Right lobe of liver (tissue), 6 donors: ENCODE results near the gene SLC35C1. TPM values are rescaled to one million over a fixed set of nuclear protein-coding genes. Genes with fewer than 3 reads are reported as not detected.
"Not testable (repeated sequence)": the region's sequence is repeated elsewhere in the genome, so short reads cannot be mapped to it uniquely, and the experiment has no call there.

Source experiments
- ATAC-seq, 4 donors: fragments of 200-7000 bp; cut with Tn5 transposase; one replicate each; pipeline ENCODE4 v1.9.1; 2020; ENCODE audit warnings: mild to moderate bottlenecking in 4 of 4, moderate library complexity in 4 of 4
- DNase-seq, 3 donors: peaks; one replicate each; pipeline ENCODE4 v3.0.0-alpha.2; 2020
- H3K27ac ChIP-seq, 3 donors: fragments of 200-600 bp; one replicate each; pipeline ENCODE4 v1.8.0; 2022
- H3K27me3 ChIP-seq, 2 donors: fragments of 200-600 bp; one replicate each; pipeline ENCODE4 v1.8.0; 2022
- H3K36me3 ChIP-seq, 4 donors: fragments of 200-600 bp; sonication (generic) in 1 of 4; one replicate each; pipeline versions ENCODE4 v1.5.1 to v1.8.0; 2017 to 2022; ENCODE audit warnings: control low read depth in 1 of 4
- H3K4me1 ChIP-seq, 4 donors: fragments of 200-600 bp; sonication (generic) in 1 of 4; one replicate each; pipeline versions ENCODE4 v1.5.1 to v1.8.0; 2017 to 2022; ENCODE audit warnings: control low read depth in 1 of 4
- H3K4me3 ChIP-seq, 3 donors: fragments of 200-600 bp; one replicate each; pipeline ENCODE4 v1.8.0; 2022
- H3K9me3 ChIP-seq, 4 donors: fragments of 200-600 bp; sonication (generic) in 1 of 4; one replicate each; pipeline versions ENCODE4 v1.5.1 to v1.8.0; 2017 to 2022; ENCODE audit warnings: control low read depth in 1 of 4
- POLR2A ChIP-seq: fragments of 450-650 bp; IDR thresholded peaks from one replicate; pipeline ENCODE4 v1.6.1; 2017; ENCODE audit warnings: antibody characterized with exemption, mild to moderate bottlenecking
- WGBS: methylation state at CpG from one replicate; pipeline ENCODE4 v1.1.6; 2018; ENCODE audit warnings: low coverage, low lambda C conversion rate; ENCODE audit not compliant: insufficient coverage; ENCODE audit errors: missing lambda C conversion rate; 5-methylcytosine and 5-hydroxymethylcytosine counted together
- intact Hi-C, 2 donors: fragments of 100-400 bp; cut with DNase I; formaldehyde crosslinking; loops; one replicate each; pipeline versions ENCODE4 v1.11.2 to v1.14.1; 2022
- total RNA-seq, 6 experiments: library from RNA; depleted of rRNA in 2 of 6; stranded (reverse); fragments of >200 nt in 2 of 6; fragmentation: NEBNext Ultra II Directional in 3 of 6; extraction: Animal tissue kit (Norgen Biotek cat#: 25700) in 3 of 6; gene quantifications; one replicate each; pipeline versions ENCODE4 v1.1.0 to v1.2.4, GENCODE V29; 2016 to 2023
- TF ChIP-seq, protein P1 (sequence below), 4 donors: fragments of 200-600 bp in 3 of 4; fragments of 450-650 bp in 1 of 4; IDR thresholded peaks; one replicate each; pipeline versions ENCODE4 v1.5.1 to v1.8.0; 2016 to 2022; ENCODE audit warnings: antibody characterized with exemption in 4 of 4, mild to moderate bottlenecking in 2 of 4
- donor health status: DM: no; HTN: yes; CAD: no.
- donor health status: DM: no; HTN: no; CAD: no.
- donor health status: DM: no; HTN: no; CAD: no.
- donor health status: DM: no; HTN: yes; CAD: no.
- donor health status: DM: no; HTN: yes; CAD: no.

SLC35C1 gene
- total RNA-seq, 6 experiments from 2014 or later: 11.6 to 134 (median 83.9) TPM

DNA sequence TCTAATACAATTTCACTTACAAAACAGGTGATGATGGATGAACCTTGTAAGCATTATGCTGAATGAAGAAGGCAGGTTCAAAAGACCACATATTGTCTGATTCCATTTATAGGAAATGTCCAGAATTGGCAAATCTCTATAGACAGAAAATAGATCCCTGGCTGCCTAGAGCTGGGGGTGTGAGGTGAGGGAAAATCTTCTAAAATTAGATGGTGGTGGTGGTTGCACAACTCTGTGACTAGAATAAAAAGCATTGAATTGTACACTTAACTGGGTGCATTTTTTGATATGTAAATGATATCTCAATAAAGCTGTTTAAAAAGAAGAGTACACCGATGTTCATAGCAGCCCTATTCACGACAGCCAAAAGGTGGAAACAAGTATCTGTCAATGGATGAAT is 25.6 kb downstream of the SLC35C1 start:
- 71% methylated on average over 2 of the region's 2 CpGs for WGBS
- H3K9me3 ChIP-seq: no peaks in the 10 kb centered on the region
- DNase-seq (no peak), ATAC-seq (no peak)
- TF ChIP-seq, protein P1, sequence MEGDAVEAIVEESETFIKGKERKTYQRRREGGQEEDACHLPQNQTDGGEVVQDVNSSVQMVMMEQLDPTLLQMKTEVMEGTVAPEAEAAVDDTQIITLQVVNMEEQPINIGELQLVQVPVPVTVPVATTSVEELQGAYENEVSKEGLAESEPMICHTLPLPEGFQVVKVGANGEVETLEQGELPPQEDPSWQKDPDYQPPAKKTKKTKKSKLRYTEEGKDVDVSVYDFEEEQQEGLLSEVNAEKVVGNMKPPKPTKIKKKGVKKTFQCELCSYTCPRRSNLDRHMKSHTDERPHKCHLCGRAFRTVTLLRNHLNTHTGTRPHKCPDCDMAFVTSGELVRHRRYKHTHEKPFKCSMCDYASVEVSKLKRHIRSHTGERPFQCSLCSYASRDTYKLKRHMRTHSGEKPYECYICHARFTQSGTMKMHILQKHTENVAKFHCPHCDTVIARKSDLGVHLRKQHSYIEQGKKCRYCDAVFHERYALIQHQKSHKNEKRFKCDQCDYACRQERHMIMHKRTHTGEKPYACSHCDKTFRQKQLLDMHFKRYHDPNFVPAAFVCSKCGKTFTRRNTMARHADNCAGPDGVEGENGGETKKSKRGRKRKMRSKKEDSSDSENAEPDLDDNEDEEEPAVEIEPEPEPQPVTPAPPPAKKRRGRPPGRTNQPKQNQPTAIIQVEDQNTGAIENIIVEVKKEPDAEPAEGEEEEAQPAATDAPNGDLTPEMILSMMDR (IDR thresholded peaks at IDR 0.05): no peak
- TF ChIP-seq POLR2A: no peak
- H3K27ac ChIP-seq: no peak overlapping the region
- no peaks in the 10 kb centered on the region for H3K27me3 ChIP-seq
- H3K36me3 ChIP-seq: no peaks in the 10 kb centered on the region
- peaks cover 0 to 9% (median 0%) of the 10 kb centered on the region in 4 donors for H3K4me1 ChIP-seq
- intact Hi-C loops: no loop called here
- H3K4me3 ChIP-seq: no peak overlapping the region

DNA sequence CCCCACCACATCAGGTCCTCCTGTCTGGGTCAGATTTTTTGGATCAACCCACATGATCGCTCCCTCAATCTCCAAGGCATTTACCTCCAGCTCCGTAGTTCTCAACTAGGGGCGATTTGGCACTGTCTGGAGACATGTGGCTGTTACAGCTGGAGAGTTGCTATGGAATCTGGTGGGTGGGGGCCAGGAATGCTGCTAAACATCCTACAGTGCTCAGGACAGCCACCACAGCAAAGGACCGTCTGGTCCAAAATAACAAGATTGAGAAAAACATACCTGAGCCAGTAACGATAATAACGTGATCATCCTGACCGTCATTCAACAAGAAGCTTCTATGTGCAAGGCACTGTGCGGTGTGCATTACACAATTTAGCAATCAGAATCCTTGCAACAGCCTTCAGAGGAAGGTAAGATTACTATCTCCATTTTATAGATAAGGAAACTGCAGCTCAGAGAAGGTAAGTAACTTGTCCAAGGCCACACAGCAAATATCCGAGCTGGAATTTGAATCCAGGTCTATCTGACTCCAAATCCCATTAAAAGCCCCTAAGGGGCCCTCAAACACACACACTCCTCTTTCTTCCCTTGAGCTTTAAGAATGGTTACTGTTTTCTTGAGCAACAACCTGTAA is 28.0 kb downstream of the SLC35C1 start:
- intact Hi-C loops: no loop called here
- Histone ChIP-seq H3K9me3 (no peaks in the 10 kb centered on the region), H3K4me3 (no peak overlapping the region), H3K27me3 (no peaks in the 10 kb centered on the region), H3K27ac (no peak overlapping the region), H3K36me3 (no peaks in the 10 kb centered on the region), H3K4me1 (peaks cover 0 to 9% (median 0%) of the 10 kb centered on the region in 4 donors)
- TF ChIP-seq POLR2A: no peak
- TF ChIP-seq, protein P1 (IDR thresholded peaks at IDR 0.05): no peak
- DNase-seq: no peak
- 78% methylated on average over 6 of the region's 9 CpGs for WGBS
- ATAC-seq: no peak

DNA sequence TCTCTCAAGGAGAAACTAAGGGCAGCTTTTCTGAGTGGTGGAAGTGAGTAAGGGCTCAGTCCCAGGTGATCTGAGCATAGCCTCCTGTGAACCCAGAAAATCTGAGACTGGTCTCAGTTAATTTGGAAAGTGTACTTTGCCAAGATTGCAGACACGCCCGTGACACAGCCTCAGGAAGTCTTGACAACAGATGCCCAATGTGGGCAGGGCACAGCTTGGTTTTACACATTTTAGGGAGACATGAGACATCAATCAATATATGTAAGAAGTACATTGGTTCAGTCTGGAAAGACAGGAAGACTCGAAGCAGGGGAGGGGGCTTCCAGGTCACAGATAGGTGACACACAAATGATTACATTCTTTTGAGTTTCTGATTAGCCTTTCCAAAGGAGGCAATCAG is 28.8 kb downstream of the SLC35C1 start:
- Histone ChIP-seq H3K36me3 (no peaks in the 10 kb centered on the region), H3K4me3 (no peak overlapping the region), H3K9me3 (no peaks in the 10 kb centered on the region), H3K4me1 (peaks cover 0 to 9% (median 0%) of the 10 kb centered on the region in 4 donors), H3K27ac (no peak overlapping the region), H3K27me3 (no peaks in the 10 kb centered on the region)
- 51% methylated on average over 3 of the region's 3 CpGs for WGBS
- ATAC-seq: no peak
- no peak for TF ChIP-seq POLR2A
- intact Hi-C loops: no loop called here
- DNase-seq: no peak

DNA sequence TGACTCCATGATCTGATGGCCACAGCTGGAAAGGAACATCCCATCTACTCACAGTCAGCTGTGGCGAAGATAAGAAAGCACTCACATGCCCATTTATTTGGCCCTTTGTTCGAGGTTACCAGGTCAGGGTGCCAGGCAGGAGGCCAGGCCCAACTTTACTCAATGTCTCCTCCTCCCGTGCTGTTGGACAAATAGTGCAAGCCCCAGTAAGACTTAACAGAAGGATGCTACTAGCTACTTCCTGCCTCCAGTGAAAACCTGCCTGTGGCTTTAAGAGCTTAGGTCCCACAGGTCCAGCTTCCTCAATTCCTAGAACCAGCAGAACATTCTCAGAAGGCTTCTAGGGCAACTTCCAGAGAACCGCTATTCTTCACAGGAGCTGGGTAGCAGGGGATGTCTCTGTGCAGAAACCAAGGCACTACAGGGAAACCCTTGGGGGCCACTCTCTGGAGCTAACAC is 29.4 kb downstream of the SLC35C1 start:
- H3K4me3 ChIP-seq: no peak overlapping the region
- H3K36me3 ChIP-seq: no peaks in the 10 kb centered on the region
- no peaks in the 10 kb centered on the region for H3K27me3 ChIP-seq
- H3K4me1 ChIP-seq: peaks cover 0 to 9% (median 0%) of the 10 kb centered on the region in 4 donors
- intact Hi-C loops: no loop called here
- H3K9me3 ChIP-seq: no peaks in the 10 kb centered on the region
- no peak for TF ChIP-seq POLR2A
- TF ChIP-seq, protein P1 (IDR thresholded peaks at IDR 0.05): no peak
- 9% methylated on average over 4 of the region's 4 CpGs for WGBS
- DNase-seq (peak in 2 of 3 donors; percentile 62 to 63), ATAC-seq (peak; percentile 77 to 97 (median 90))
- H3K27ac ChIP-seq: no peak overlapping the region

DNA sequence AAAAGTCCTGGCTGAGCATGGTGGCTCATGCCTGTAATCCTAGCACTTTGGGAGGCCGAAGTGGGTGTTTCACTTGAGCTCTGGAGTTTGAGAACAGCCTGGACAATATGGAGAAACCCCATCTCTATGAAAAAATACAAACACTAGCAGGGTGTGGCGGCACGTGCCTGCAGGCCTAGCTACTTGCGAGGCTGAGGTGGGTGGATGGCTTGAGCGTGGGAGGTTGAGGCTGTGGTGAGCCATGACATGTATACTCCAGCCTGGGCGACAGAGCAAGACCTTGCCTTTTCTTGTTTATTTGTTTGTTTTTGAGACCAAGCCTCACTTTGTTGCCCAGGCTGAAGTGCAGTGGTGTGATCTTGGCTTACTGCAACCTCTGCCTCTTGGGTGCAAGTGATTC is 34.3 kb downstream of the SLC35C1 start:
- ATAC-seq: no peak
- H3K27me3 ChIP-seq: no peaks in the 10 kb centered on the region
- no peak overlapping the region for H3K27ac ChIP-seq
- H3K4me3 ChIP-seq: no peak overlapping the region
- H3K36me3 ChIP-seq: no peaks in the 10 kb centered on the region
- WGBS: no CpG with 5 or more reads among the region's 6 CpGs
- peaks cover 0 to 14% (median 0%) of the 10 kb centered on the region in 4 donors for H3K4me1 ChIP-seq
- no peak for TF ChIP-seq POLR2A
- TF ChIP-seq, protein P1 (IDR thresholded peaks at IDR 0.05): no peak
- H3K9me3 ChIP-seq: no peaks in the 10 kb centered on the region
- DNase-seq: no peak
- intact Hi-C loops: no loop called here

DNA sequence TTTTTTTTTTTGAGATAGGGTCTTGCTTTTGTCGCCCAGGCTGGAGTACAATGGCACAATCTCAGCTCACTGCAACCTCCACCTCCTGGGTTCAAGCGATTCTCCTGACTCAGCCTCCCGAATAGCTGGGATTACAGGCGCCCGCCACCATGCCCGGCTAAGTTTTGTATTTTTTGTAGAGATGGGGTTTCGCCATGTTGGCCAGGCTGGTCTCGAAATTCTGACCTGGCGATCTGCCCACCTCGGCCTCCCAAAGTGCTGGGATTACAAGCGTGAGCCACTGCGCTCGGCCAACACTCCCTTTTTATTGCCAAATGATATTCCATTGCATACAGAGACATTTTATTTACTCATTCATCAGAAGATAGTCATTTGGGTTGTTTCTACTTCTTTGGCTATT is 35.3 kb downstream of the SLC35C1 start:
- intact Hi-C loops, H3K27ac ChIP-seq, H3K27me3 ChIP-seq, ATAC-seq, H3K4me3 ChIP-seq, DNase-seq, H3K9me3 ChIP-seq, H3K36me3 ChIP-seq: not testable (repeated sequence)
- 74% methylated on average over 8 of the region's 13 CpGs for WGBS
- peaks cover 0 to 19% (median 2%) of the 10 kb centered on the region in 4 donors for H3K4me1 ChIP-seq
